HG03575 (cell line): Measurements from ENCODE around the gene CAMKMT.

Experiments used
- ATAC-seq: cut with Tn5 transposase; IDR thresholded peaks from one replicate; pipeline ENCODE4 v1.9.1; 2021; ENCODE audit not compliant: unreplicated experiment, insufficient number of reproducible peaks, low FRiP score; ENCODE audit errors: extremely low read depth

The CAMKMT gene

GRCh38 chr2:44819061-44819460 lies 457.3 kb downstream of the CAMKMT start:
- ATAC-seq = no peak

- ATAC-seq = no peak
These were observed 459.8 kb downstream of the CAMKMT start for GRCh38 chr2:44821500-44821899.

- no peak for ATAC-seq
These were observed 460.4 kb downstream of the CAMKMT start for GRCh38 chr2:44822174-44822573.
